Measurements from ENCODE around the gene CEBPB. TPM values are rescaled to one million over a fixed set of nuclear protein-coding genes. Genes with fewer than 3 reads are reported as not detected.

CEBPB gene
- total RNA-seq, 1 donor from 2014 or later = 360 TPM

DNA sequence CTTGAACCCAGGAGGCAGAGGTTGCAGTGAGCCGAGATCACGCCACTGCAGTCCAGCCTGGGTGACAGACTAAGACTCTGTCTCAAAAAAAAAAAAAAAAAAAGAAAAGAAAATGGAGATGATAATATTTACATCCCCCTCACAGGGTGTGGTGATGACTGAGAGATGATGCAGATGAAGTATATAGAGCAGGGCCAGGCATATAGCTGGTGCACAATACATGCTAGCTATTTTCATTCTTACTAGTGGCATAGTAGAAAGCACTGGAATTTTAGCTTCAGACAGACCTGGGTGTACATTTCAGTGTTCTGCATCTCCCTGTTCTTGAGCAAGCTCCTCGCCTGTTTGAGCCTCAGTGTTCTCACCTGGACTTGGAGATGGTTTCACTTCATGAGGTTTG, 36.9 kb downstream of the CEBPB start:
- H3K27me3 ChIP-seq = no peaks in the 10 kb centered on the region
- intact Hi-C loops (cut with DNase I) = no loop called here
- no peak for DNase-seq (ENCODE audit: low spot score in 2 of 2)
- H3K4me3 ChIP-seq = no peak overlapping the region
- no peak overlapping the region for H3K27ac ChIP-seq
- no peak for TF ChIP-seq CTCF (IDR thresholded peaks at IDR 0.05)
- peaks cover 4 to 27% of the 10 kb centered on the region in 2 donors for H3K4me1 ChIP-seq
- H3K9me3 ChIP-seq = no peaks in the 10 kb centered on the region
- H3K36me3 ChIP-seq = no peaks in the 10 kb centered on the region

- no peaks in the 10 kb centered on the region for H3K36me3 ChIP-seq
- intact Hi-C loops (cut with DNase I) = no loop called here
- H3K4me3 ChIP-seq = no peak overlapping the region
- DNase-seq (ENCODE audit: low spot score in 2 of 2) = no peak
- H3K9me3 ChIP-seq = no peaks in the 10 kb centered on the region
- peaks cover 3 to 25% of the 10 kb centered on the region in 2 donors for H3K4me1 ChIP-seq
- no peak for TF ChIP-seq CTCF (IDR thresholded peaks at IDR 0.05)
- H3K27me3 ChIP-seq = no peaks in the 10 kb centered on the region
- no peak overlapping the region for H3K27ac ChIP-seq
These were observed 38.6 kb downstream of the CEBPB start for GRCh38 chr20:50229156-50229607.

DNA sequence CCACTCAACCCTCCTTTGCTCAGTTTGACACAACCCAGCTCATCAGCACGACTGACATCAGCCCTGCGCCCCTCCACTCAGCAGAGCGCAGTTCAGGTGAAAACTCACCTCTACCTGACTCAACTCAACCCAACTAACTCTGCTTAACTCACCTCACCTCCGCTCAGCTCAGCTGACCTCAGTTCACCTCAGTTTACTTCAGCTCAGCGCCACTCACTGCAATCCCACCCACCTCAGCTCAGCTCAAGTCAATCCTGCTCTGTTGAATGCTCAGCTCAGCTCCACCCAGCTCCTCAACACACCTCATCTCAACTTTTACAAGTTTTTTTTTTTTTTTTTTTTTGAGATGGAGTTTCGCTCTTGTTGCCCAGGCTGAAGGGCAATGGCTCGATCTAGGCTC, 39.6 kb downstream of the CEBPB start:
- no peak for TF ChIP-seq CTCF (IDR thresholded peaks at IDR 0.05)
- H3K27ac ChIP-seq = no peak overlapping the region
- H3K9me3 ChIP-seq = no peaks in the 10 kb centered on the region
- H3K36me3 ChIP-seq = no peaks in the 10 kb centered on the region
- DNase-seq (ENCODE audit: low spot score in 2 of 2) = no peak
- intact Hi-C loops (cut with DNase I) = no loop called here
- no peaks in the 10 kb centered on the region for H3K27me3 ChIP-seq
- no peak overlapping the region for H3K4me3 ChIP-seq
- H3K4me1 ChIP-seq = peaks cover 0 to 17% of the 10 kb centered on the region in 2 donors

- intact Hi-C loops (cut with DNase I) = no loop called here
- H3K9me3 ChIP-seq = no peaks in the 10 kb centered on the region
- no peaks in the 10 kb centered on the region for H3K36me3 ChIP-seq
- no peak overlapping the region for H3K27ac ChIP-seq
- H3K4me3 ChIP-seq = no peak overlapping the region
- no peak for DNase-seq (ENCODE audit: low spot score in 2 of 2)
- TF ChIP-seq CTCF (IDR thresholded peaks at IDR 0.05) = no peak
- H3K4me1 ChIP-seq = peaks cover 0 to 11% of the 10 kb centered on the region in 2 donors
- no peaks in the 10 kb centered on the region for H3K27me3 ChIP-seq
These were observed 40.4 kb downstream of the CEBPB start for GRCh38 chr20:50230871-50231560.

GRCh38 chr20:50231854-50232253, 41.2 kb downstream of the CEBPB start:
- peaks cover 0 to 4% of the 10 kb centered on the region in 2 donors for H3K4me1 ChIP-seq
- H3K9me3 ChIP-seq = no peaks in the 10 kb centered on the region
- H3K27ac ChIP-seq = no peak overlapping the region
- no peak for DNase-seq (ENCODE audit: low spot score in 2 of 2)
- no peaks in the 10 kb centered on the region for H3K36me3 ChIP-seq
- intact Hi-C loops (cut with DNase I) = no loop called here
- no peak overlapping the region for H3K4me3 ChIP-seq
- no peaks in the 10 kb centered on the region for H3K27me3 ChIP-seq
- TF ChIP-seq CTCF (IDR thresholded peaks at IDR 0.05) = no peak
